Omental fat pad (tissue), 4 donors: ENCODE results near the gene SF3B4. TPM values are rescaled to one million over a fixed set of nuclear protein-coding genes. Genes with fewer than 3 reads are reported as not detected.

Experiments used
- ATAC-seq: fragments of 150-250 bp; one replicate; pipeline ENCODE4 v1.9.1; 2016; ENCODE audit warnings: mild to moderate bottlenecking, moderate library complexity; ENCODE audit not compliant: low FRiP score
- DNase-seq: peaks from one replicate; pipeline ENCODE4 v3.0.0-alpha.2; 2019; ENCODE audit warnings: low spot score
- CTCF ChIP-seq, 3 donors: fragments of 450-650 bp; IDR thresholded peaks; one replicate each; pipeline ENCODE4 v1.5.1; 2016 to 2017; ENCODE audit warnings: antibody characterized with exemption in 3 of 3, mild to moderate bottlenecking in 3 of 3, moderate library complexity in 2 of 3
- total RNA-seq, 4 donors: library from RNA; depleted of rRNA; stranded (reverse); fragments of >200 nt; gene quantifications; one replicate each; pipeline ENCODE4 v1.1.0, GENCODE V29; 2016

SF3B4 gene
- total RNA-seq, 4 donors from 2014 or later: 6.0 to 17.4 (median 9.7) TPM

- no peak for TF ChIP-seq CTCF (IDR thresholded peaks at IDR 0.05)
- DNase-seq: no peak
Measured at GRCh38 chr1:149915429-149916192, 12.0 kb downstream of the SF3B4 start.

GRCh38 chr1:149914545-149914944 is 13.1 kb downstream of the SF3B4 start:
- DNase-seq: no peak
- TF ChIP-seq CTCF (IDR thresholded peaks at IDR 0.05): no peak

More at GRCh38 chr1:149915429-149916192, 12.0 kb downstream of the SF3B4 start:
- no peak for ATAC-seq

GRCh38 chr1:149906570-149907075 is 21.0 kb downstream of the SF3B4 start:
- ATAC-seq (no peak), DNase-seq (no peak)
- no peak for TF ChIP-seq CTCF (IDR thresholded peaks at IDR 0.05)

More at GRCh38 chr1:149914545-149914944, 13.1 kb downstream of the SF3B4 start:
- ATAC-seq: no peak

- DNase-seq (no peak), ATAC-seq (no peak)
- TF ChIP-seq CTCF (IDR thresholded peaks at IDR 0.05): no peak
Measured at GRCh38 chr1:149903836-149904491, 23.6 kb downstream of the SF3B4 start.

- TF ChIP-seq CTCF (IDR thresholded peaks at IDR 0.05): no peak
- peak; percentile 81 for DNase-seq
- ATAC-seq: peak; percentile 97
Measured at GRCh38 chr1:149899460-149900284, 27.9 kb downstream of the SF3B4 start, which contains the start of gene BOLA1. TSS of gene BOLA1 (plus strand) at chr1:149899568. CDS start at chr1:149900060, 492 bp downstream.

- ATAC-seq (no peak), DNase-seq (no peak)
- no peak for TF ChIP-seq CTCF (IDR thresholded peaks at IDR 0.05)
Measured at GRCh38 chr1:149896575-149896974, 31.0 kb downstream of the SF3B4 start.
